ENCODE measurements around the gene FOXO6.

Gene FOXO6

DNA sequence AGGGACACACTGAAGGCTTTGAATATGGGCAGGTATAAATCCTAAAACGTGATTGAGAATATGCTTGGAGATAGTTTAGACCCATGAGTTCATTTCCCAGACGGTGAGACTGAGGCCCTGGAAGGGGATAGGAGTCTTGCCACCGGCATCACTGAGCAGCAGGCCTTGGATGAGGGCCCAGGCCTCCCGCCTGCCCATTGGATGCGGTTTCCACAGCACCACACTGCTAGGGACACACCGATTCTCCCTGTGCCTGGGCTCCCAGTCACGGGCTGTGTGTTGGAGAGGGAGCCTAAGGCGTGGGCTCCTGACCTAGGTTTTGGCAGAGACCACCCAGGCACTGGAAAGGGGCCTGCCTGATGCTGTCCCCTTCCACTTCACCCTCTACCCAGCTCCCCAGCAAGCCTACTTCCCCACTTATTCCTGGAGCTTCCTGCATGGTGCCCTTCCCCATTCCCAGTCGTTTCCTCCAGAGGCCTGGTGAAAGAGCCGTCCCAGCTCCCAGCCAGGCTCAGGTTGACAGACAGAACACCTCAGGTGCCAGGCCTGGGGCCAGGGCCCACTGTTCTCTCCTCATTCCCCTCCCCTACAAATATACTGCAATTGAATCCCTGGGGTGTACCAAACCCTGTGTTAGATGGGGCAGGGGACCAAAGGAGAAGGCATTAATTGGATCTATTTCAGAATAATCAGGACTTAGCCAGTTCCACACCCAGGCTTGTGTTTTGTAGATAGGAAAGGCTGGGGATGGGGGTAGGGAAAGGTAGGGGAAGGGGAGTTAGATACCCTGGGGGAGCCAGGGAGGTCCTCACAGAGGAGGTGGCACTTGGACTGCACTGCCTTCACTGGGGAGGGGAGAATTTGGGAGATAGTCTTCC lies 3.4 kb downstream of the FOXO6 start:
- FAIRE-seq = no peak
- no peak for DNase-seq (ENCODE audit: insufficient read length, low spot score)
- no peak for TF ChIP-seq PAX5 (IDR thresholded peaks at IDR 0.05; ENCODE audit: insufficient read depth, low read length, severe bottlenecking)
- no peak for TF ChIP-seq POLR2A (IDR thresholded peaks at IDR 0.05; ENCODE audit: low read depth, low read length)
- no peak for TF ChIP-seq POU2F2 (IDR thresholded peaks at IDR 0.05; ENCODE audit: low read depth, low read length)
- no peak for TF ChIP-seq POLR2AphosphoS5 (IDR thresholded peaks at IDR 0.05; ENCODE audit: low read depth, low read length)
- TF ChIP-seq SPI1 (IDR thresholded peaks at IDR 0.05; ENCODE audit: low read depth, low read length) = no peak
- no peak for TF ChIP-seq TAF1 (IDR thresholded peaks at IDR 0.05; ENCODE audit: low read depth, low read length)

DNA sequence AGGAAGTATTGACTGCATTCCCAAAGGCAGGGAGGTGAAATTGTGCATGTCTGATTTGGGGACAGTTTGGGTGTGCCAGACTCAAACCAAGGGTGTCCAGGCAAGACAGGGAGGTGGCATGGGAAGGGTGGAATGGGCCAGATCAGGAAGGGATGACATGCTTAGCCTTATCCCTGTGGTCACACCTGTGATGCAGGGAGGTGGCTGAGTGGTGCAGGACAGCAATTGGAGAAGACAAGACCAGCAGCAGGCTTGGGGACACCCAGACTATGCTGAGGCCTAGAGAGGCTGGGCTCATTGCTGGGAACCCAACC lies 4.0 kb downstream of the FOXO6 start:
- TF ChIP-seq SPI1 (IDR thresholded peaks at IDR 0.05; ENCODE audit: low read depth, low read length) = no peak
- TF ChIP-seq TAF1 (IDR thresholded peaks at IDR 0.05; ENCODE audit: low read depth, low read length) = no peak
- no peak for TF ChIP-seq POLR2AphosphoS5 (IDR thresholded peaks at IDR 0.05; ENCODE audit: low read depth, low read length)
- TF ChIP-seq POLR2A (IDR thresholded peaks at IDR 0.05; ENCODE audit: low read depth, low read length) = no peak
- FAIRE-seq (no peak), DNase-seq (ENCODE audit: insufficient read length, low spot score) (no peak)

DNA sequence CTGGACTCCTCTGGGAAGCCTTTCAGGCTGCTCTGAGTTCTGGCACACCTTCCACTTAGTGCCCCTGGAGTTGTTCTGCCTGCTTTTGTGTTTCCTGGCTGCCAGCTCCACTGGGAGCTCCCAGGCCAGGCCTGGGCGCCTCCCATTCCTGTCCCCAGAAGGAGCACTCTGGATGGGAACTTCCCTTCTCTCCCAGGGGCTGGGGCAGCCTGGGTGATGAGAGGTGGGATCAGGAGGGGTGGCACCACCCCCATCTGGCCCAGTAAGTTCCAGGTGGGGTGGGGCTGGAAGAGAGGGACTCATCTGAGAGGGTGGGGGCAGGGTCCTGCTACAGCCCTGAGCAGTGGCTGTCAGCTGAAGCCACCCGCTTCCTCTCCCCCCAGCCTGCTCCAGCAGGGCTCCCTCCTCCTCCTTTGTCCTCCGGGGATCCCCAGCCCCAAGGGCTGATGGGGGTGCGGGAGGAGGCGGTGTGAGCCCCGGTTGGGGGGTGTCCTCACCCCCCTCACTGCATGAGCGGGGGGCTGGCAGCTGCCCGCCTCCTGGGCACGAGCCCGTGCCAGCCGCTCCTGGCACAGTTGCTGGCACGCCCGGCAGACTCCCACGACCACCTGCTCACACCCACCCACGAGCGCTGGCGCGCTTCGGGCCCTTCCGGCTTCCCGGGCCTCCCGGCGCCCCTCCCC lies 4.7 kb downstream of the FOXO6 start:
- no peak for DNase-seq (ENCODE audit: insufficient read length, low spot score)
- no peak for TF ChIP-seq PAX5 (IDR thresholded peaks at IDR 0.05; ENCODE audit: insufficient read depth, low read length, severe bottlenecking)
- TF ChIP-seq SPI1 (IDR thresholded peaks at IDR 0.05; ENCODE audit: low read depth, low read length) = peak; percentile 16; the same call in 1 of the 2 replicates
- FAIRE-seq = peak; percentile 59

DNA sequence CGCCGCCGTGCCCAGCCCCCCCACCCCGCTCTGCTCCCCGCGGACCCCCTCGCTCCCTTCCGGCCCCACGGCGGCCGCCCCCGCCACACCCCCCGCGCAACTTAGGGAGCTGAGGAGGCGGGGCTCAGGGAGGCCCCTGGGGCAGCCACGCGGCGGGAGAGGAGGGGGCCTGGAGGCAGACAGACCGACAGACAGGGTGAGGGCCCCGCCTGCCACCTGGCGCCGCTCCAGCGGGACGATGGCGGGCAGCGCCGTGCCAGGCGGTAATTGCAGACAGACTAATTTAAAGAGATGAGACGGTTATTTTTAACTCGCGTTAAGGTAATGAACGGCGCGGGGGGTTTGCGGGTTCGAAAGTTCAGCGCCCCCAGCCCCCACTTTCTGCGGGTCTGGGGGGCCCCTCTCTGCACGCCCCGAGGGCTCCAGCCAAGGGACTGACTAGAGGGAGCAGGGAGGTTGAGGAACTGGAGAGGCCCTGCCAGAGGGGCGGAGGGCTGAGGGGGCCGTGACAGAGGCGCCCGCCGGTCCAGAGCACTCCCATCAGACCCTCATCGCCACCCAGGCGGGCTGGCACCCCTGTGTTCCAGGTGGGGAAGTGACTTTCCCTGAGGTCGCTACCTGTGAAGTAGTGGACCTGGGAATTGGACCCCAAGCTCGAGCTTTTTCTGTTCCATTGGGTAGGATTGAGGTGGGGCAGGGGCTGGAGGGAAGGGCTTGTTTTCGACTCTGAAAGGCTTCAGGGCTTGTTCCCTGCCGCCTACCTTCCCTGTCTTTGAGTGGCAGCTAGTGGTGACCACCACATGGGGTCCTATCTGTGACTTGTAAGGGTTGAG lies 5.4 kb downstream of the FOXO6 start:
- DNase-seq (ENCODE audit: insufficient read length, low spot score) = no peak
- TF ChIP-seq POLR2AphosphoS5 (IDR thresholded peaks at IDR 0.05; ENCODE audit: low read depth, low read length) (no peak), TAF1 (IDR thresholded peaks at IDR 0.05; ENCODE audit: low read depth, low read length) (no peak), POLR2A (IDR thresholded peaks at IDR 0.05; ENCODE audit: low read depth, low read length) (no peak), PAX5 (IDR thresholded peaks at IDR 0.05; ENCODE audit: insufficient read depth, low read length, severe bottlenecking) (no peak), SPI1 (IDR thresholded peaks at IDR 0.05; ENCODE audit: low read depth, low read length) (no peak), POU2F2 (IDR thresholded peaks at IDR 0.05; ENCODE audit: low read depth, low read length) (no peak)
- peak; percentile 67 for FAIRE-seq

DNA sequence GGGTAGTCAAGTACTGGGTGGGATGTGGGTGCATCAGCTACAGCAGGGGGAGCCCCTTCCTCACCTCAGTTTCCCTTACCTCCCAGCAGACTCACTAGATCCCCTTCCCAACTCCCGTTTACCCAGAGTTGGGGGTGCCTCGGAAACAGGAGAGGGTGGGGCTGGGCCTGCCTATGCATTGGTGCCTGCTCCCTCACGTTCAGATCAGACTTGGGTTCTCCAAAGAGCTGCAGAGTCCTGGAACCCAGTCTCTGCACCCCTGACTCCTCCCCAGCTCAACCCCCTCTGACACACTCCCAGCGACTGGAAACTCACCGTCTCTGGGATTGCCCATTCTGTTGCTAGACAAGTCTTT lies 6.0 kb downstream of the FOXO6 start:
- FAIRE-seq = no peak
- DNase-seq (ENCODE audit: insufficient read length, low spot score) = no peak

DNA sequence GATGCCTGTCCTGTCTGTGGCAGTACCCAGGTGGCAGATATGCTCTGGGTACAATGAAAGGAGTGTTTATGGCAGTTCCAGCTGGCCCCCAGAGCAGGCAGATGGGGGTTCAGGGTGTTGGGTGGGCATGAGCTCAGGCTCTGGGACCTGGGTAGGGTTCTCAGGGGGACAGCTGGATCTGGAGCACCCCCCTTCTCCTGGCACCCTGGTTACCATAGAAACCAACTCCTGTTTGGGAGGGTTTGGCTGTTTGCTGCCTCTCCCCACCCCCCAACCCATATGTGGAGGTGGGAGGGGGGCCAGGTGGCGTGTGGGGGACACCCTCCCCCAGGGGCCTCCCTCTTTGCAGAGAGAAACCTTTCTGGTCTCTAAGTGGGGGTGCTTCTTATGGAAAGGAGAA lies 7.1 kb downstream of the FOXO6 start:
- DNase-seq (ENCODE audit: insufficient read length, low spot score) = no peak
- TF ChIP-seq POLR2A (IDR thresholded peaks at IDR 0.05; ENCODE audit: low read depth, low read length) (no peak), PAX5 (IDR thresholded peaks at IDR 0.05; ENCODE audit: insufficient read depth, low read length, severe bottlenecking) (no peak), POLR2AphosphoS5 (IDR thresholded peaks at IDR 0.05; ENCODE audit: low read depth, low read length) (no peak), SPI1 (IDR thresholded peaks at IDR 0.05; ENCODE audit: low read depth, low read length) (no peak), TAF1 (IDR thresholded peaks at IDR 0.05; ENCODE audit: low read depth, low read length) (no peak), POU2F2 (IDR thresholded peaks at IDR 0.05; ENCODE audit: low read depth, low read length) (no peak)
- FAIRE-seq = no peak

More for the DNA sequence above, 6.0 kb downstream of the FOXO6 start:
- no peak for TF ChIP-seq TAF1 (IDR thresholded peaks at IDR 0.05; ENCODE audit: low read depth, low read length)
- TF ChIP-seq POLR2A (IDR thresholded peaks at IDR 0.05; ENCODE audit: low read depth, low read length) = no peak

DNA sequence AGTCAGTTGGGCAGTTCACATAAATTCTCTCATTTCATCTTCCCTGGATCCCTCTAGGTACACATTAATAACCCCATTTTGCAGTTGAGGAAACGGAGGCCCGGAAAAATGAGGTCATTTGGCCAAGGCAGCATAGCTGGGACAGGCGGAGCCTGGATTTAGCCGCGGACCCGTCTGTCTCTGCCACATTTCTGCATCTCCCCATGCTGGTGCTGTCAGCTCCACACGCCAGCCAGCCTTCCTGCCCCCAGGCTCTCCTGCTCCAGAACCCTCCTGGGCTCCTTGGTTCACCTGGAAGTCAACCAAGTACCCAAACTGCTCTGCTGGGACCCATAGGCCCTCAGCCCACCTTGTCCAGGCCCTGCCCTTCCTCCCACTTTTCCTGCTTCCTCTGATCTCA lies 7.6 kb downstream of the FOXO6 start:
- TF ChIP-seq TAF1 (IDR thresholded peaks at IDR 0.05; ENCODE audit: low read depth, low read length) = no peak
- no peak for TF ChIP-seq POLR2A (IDR thresholded peaks at IDR 0.05; ENCODE audit: low read depth, low read length)
- TF ChIP-seq POU2F2 (IDR thresholded peaks at IDR 0.05; ENCODE audit: low read depth, low read length) = no peak
- TF ChIP-seq PAX5 (IDR thresholded peaks at IDR 0.05; ENCODE audit: insufficient read depth, low read length, severe bottlenecking) = no peak
- no peak for TF ChIP-seq POLR2AphosphoS5 (IDR thresholded peaks at IDR 0.05; ENCODE audit: low read depth, low read length)
- TF ChIP-seq SPI1 (IDR thresholded peaks at IDR 0.05; ENCODE audit: low read depth, low read length) = no peak
- no peak for DNase-seq (ENCODE audit: insufficient read length, low spot score)
- no peak for FAIRE-seq

DNA sequence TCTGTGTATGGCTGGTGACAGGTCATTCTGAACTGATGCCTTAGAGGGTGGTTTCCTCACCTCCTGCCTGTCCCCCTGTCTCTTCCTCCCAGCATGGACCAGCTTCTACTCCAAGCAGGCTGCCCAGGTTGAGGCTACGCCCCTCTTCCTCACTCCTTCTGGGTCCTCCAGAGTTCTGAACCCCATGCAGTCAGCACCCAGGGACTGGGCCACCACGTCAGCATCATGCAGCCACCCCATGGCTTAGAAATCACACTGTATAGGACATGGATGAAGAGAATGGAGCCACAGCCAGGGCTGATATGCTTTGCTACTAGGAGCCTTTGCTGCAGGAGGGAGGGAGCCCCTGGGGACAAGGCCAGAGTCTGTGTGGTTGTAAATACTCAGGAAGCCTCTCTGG lies 8.3 kb downstream of the FOXO6 start:
- FAIRE-seq (no peak), DNase-seq (ENCODE audit: insufficient read length, low spot score) (no peak)
- no peak for TF ChIP-seq SPI1 (IDR thresholded peaks at IDR 0.05; ENCODE audit: low read depth, low read length)
- TF ChIP-seq TAF1 (IDR thresholded peaks at IDR 0.05; ENCODE audit: low read depth, low read length) = no peak
- TF ChIP-seq POU2F2 (IDR thresholded peaks at IDR 0.05; ENCODE audit: low read depth, low read length) = no peak
- TF ChIP-seq POLR2AphosphoS5 (IDR thresholded peaks at IDR 0.05; ENCODE audit: low read depth, low read length) = no peak
- TF ChIP-seq PAX5 (IDR thresholded peaks at IDR 0.05; ENCODE audit: insufficient read depth, low read length, severe bottlenecking) = no peak
- TF ChIP-seq POLR2A (IDR thresholded peaks at IDR 0.05; ENCODE audit: low read depth, low read length) = no peak

DNA sequence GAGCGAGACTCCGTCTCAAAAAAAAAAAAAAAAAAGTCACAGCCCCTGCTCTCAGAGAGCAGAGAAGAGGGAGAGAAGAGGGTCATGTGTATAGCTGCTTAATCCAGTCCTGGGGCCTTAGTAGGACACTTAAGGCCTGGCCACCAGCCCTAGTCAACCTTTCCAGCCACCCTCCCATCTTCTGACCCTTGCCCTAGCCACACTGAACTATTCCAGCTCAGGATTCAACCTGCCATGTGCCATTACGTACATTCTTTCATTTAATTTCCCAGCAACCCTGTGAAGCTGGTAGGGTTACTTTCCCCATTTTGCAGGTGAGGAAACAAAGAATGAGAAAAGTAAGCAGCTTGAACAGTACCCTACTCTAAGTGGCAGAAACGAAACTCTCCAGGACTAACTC lies 9.0 kb downstream of the FOXO6 start:
- DNase-seq (ENCODE audit: insufficient read length, low spot score) (no peak), FAIRE-seq (no peak)
- TF ChIP-seq POLR2A (IDR thresholded peaks at IDR 0.05; ENCODE audit: low read depth, low read length) (no peak), TAF1 (IDR thresholded peaks at IDR 0.05; ENCODE audit: low read depth, low read length) (no peak), PAX5 (IDR thresholded peaks at IDR 0.05; ENCODE audit: insufficient read depth, low read length, severe bottlenecking) (no peak), POLR2AphosphoS5 (IDR thresholded peaks at IDR 0.05; ENCODE audit: low read depth, low read length) (no peak), POU2F2 (IDR thresholded peaks at IDR 0.05; ENCODE audit: low read depth, low read length) (no peak), SPI1 (IDR thresholded peaks at IDR 0.05; ENCODE audit: low read depth, low read length) (no peak)

Data from GM12891 (cell line).